NCI-H1436 (cell line): ENCODE measurements around the gene FMN1.

Source experiments
- DNase-seq: peaks from one replicate; lab custom pipeline; 2025; lab: John Stamatoyannopoulos, UW

Gene FMN1

GRCh38 chr15:32823750-32824149 is 370.8 kb downstream of the FMN1 start:
- no peak for DNase-seq

- DNase-seq = no peak
Observed at GRCh38 chr15:32822739-32823138, 371.8 kb downstream of the FMN1 start.

- DNase-seq = no peak
Observed at GRCh38 chr15:32819448-32819847, 375.1 kb downstream of the FMN1 start.

- DNase-seq = peak; percentile 66
Observed at GRCh38 chr15:32818758-32819447, 375.6 kb downstream of the FMN1 start.

- DNase-seq = no peak
Observed at GRCh38 chr15:32817577-32817976, 376.9 kb downstream of the FMN1 start.

- no peak for DNase-seq
Observed at GRCh38 chr15:32807331-32807730, 387.2 kb downstream of the FMN1 start.

GRCh38 chr15:32803631-32804030 is 390.9 kb downstream of the FMN1 start:
- no peak for DNase-seq

- no peak for DNase-seq
Observed at GRCh38 chr15:32802286-32802936, 392.1 kb downstream of the FMN1 start.

- no peak for DNase-seq
Observed at GRCh38 chr15:32799936-32800535, 394.5 kb downstream of the FMN1 start.

GRCh38 chr15:32796856-32797255 is 397.7 kb downstream of the FMN1 start:
- no peak for DNase-seq

- DNase-seq = no peak
Observed at GRCh38 chr15:32794973-32795372, 399.5 kb downstream of the FMN1 start.

GRCh38 chr15:32792436-32792835 is 402.1 kb downstream of the FMN1 start:
- no peak for DNase-seq

- no peak for DNase-seq
Observed at GRCh38 chr15:32790352-32790999, 404.0 kb downstream of the FMN1 start.

GRCh38 chr15:32787949-32788348 is 406.6 kb downstream of the FMN1 start:
- DNase-seq = no peak

GRCh38 chr15:32786906-32787305 is 407.6 kb downstream of the FMN1 start:
- DNase-seq = no peak

GRCh38 chr15:32784581-32784980 is 409.9 kb downstream of the FMN1 start:
- DNase-seq = no peak

- DNase-seq = no peak
Observed at GRCh38 chr15:32781781-32782180, 412.7 kb downstream of the FMN1 start.

GRCh38 chr15:32778391-32779176 is 415.9 kb downstream of the FMN1 start:
- DNase-seq = no peak

- no peak for DNase-seq
Observed at GRCh38 chr15:32775103-32775502, 419.4 kb downstream of the FMN1 start.

- no peak for DNase-seq
Observed at GRCh38 chr15:32774022-32774421, 420.5 kb downstream of the FMN1 start.

GRCh38 chr15:32767236-32767635 is 427.3 kb downstream of the FMN1 start:
- no peak for DNase-seq

- DNase-seq = no peak
Observed at GRCh38 chr15:32766101-32766500, 428.4 kb downstream of the FMN1 start.
